ENCODE results near the gene C17orf75.
"Not testable (repeated sequence)": the region's sequence is repeated elsewhere in the genome, so short reads cannot be mapped to it uniquely, and the experiment has no call there.

The C17orf75 gene

GRCh38 chr17:32342603-32343325 lies 791 bp upstream of the C17orf75 start:
- no peak for DNase-seq

DNA sequence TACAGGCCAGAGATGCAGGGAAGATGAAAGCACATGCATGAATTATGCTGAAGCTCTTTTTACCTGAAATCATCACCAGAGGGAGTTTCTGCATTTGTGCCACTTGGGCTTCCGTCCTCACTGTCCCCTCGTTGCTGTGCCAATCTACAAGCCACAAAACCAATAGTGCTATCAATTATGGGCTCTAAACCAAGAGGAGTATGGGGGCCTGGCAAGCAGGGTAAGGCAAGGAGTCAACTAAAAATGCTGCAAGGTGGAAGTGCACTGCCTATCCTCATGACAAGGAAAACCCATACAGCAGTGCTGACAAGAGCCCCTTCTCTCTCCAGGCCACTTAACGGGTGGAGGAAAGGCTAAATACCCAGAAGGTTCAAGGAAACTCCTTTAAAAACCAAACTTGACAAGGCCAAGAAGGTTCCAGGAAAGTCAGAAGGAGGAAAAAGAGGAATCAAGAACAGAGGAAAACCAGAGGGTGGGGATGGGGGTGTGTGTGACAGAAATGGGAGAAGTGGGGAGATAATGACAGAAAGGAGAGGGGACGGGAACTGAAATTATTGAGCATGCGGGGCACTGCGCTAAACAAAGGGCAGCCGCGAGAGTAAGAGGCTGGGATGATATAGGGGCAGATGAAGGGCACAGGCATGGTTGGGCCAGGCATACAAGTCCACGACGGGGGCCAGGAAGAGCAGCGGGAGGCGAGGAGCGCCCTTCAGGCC lies 674 bp downstream of the C17orf75 start:
- peak; percentile 60 for DNase-seq

DNA sequence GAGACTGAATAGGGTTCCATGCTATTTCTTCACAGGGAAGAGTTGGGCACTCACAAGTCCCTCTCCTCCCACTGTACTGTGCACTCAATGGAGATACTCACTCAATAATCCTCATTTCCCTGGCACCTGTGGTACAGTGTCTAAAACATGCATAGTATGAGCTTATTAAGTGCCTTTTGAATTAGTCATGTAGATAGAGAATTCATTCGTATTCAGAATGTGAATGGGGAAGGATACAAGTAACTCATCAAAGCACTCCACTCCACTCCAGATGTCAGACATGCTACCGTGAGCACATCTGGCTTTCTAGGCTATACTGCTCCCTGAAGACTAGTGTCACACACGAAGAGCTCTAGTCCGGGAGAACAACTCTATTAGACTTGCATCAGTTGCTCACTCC lies 6.3 kb downstream of the C17orf75 start:
- no peak for DNase-seq

- no peak for DNase-seq
These were observed 6.9 kb downstream of the C17orf75 start for GRCh38 chr17:32335046-32335445.

DNA sequence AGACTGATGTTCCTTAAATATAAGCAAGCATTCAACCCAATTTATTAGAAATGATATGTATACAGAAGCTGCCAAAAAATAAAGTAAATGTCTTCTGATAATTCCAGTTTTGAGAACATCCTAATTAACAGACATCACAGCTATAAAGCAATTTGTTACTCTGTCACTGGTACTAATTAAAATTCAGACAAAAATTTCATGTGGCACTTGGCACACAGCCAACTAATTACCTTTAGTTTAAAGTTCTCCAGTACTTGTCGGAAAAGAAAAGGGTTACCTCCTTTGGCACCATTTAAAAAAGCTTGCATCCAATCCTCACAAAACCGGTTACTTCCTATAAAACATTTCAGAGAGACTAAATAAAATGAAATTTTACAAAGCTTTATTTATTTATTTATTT lies 8.8 kb downstream of the C17orf75 start:
- DNase-seq, result no peak

DNA sequence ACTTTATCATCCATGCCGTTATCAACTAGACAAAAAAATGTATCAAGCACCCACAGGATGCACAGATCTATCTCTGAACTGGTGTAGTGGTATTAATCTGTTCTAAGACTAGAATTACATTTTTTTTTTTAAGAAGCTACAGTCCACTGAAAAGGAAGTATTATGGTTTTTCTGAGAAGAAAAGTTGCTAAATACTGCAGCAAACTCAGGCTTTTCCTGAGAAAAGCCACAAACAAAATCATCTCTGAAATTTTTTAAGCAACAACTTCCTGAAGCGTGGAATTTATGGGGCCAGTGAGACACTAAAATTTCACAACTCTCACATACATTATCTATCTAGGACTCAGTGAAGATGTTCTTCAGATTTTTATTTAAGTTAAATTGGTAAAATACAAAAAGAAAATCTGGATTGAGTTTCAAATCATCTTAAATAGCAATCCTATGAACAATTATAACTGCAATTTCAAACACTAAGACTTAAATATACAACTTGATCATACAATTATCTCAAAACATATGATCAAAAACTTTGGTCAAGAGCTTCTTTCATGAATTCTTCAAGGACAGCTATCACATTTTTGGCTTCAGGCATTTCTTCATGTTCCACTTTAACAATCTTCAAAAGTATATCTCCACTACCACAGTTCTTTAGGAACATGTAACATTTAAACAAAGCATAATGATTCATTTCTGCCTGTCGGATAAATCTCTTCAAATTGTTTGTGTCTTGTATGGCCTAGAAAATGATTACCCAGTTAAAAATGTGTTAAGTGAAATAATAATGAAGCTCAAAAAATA lies 10.5 kb downstream of the C17orf75 start:
- peak; percentile 97 for DNase-seq

GRCh38 chr17:32330147-32330546 lies 11.8 kb downstream of the C17orf75 start:
- DNase-seq, result peak; percentile 14

DNA sequence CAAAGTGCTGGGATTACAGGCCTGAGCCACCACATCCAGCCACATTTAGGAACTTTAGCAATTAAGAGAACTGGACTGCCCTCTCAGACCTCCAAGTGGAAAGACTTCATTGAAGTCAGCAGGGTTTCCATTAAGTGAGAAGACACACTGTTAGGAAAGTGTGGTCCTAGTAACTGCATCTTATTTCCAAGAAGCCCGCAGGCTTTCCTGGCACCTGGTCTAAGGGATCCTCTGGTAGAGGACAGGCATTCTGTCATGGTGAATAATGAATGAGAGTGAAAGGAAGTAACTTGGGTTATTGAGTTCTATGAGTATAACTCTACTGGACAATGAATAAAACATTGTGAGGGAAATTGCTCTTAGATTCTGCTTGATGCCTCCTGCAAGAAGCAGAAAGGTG lies 14.1 kb downstream of the C17orf75 start:
- DNase-seq, result no peak

DNA sequence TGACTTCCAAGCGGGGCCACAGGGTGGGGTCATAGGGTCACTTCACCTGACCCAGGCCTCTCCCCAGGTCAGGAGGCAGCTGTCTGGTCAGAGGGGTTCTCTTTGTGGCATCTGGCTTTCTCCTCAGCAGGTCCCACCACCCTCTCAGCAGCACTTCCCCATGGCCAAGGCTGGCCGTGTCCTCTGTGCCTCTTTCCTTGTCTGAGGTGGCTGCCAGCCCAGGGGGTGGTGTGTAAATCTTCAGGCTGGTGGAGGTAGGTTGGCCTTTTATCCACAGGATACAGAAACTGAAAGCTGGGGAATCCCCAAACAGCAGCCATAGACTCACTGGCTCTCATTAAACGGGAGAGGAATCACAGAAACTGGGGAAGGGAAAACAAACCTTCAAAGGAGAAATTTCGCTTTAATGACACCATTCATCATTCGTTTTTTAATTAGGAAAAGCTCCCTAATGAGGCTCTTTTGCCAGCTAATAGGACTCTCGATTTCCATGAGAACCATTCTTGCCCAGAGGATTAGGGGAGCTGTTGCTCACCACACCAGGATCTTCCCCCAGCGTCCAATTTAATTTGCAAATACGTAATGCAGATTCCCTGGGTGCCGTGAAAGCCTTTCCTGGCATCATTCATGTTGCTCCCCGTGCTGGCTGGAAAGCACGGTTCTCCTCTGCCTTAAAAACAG lies 18.0 kb downstream of the C17orf75 start:
- no peak for DNase-seq

GRCh38 chr17:32323046-32323445 lies 18.9 kb downstream of the C17orf75 start:
- peak; percentile 8 for DNase-seq

- no peak for DNase-seq
These were observed 21.1 kb downstream of the C17orf75 start for GRCh38 chr17:32320847-32321246.

- DNase-seq, result not testable (repeated sequence)
These were observed 21.9 kb downstream of the C17orf75 start for GRCh38 chr17:32320080-32320479.

- peak; percentile 64 for DNase-seq
These were observed 22.4 kb downstream of the C17orf75 start for GRCh38 chr17:32319548-32319905.

DNA sequence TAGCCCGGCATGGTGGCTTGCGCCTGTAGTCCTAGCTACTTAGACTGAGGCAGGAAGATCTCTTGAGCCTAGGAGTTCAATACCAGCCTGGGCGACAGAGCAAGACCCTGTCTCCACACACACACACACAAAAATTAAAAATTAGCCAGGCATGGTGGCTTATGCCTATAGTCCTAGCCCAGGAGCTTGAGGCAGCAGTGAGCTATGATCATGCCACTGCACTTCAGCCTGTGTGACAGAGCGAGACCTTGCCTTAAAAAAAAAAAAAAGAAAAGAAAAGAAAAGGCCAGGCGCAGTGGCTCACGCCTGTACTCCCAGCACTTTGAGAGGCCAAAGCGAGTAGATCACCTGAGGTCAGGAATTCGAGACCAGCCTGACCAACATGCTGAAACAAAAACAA lies 23.9 kb downstream of the C17orf75 start:
- no peak for DNase-seq

DNA sequence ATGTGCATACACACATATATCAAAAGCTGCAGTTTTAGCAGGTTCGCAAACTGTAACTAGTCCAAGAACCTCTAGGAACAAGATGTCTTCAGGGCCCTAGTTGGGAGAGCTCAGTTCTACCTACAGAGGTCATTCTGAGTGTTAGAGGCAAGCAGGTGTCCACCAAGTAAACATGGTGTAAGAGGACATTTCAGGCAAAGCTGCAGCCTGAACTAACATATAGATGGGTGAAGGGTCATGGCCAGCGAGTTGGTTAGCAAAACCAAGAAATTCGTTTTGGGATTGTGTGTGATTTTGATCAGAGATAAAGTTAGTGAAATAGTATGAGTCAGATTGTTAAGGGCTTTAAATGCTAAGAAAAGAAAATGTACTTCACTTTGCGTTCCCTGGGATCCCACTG lies 24.6 kb downstream of the C17orf75 start:
- DNase-seq, result no peak

GRCh38 chr17:32316653-32317052 lies 25.3 kb downstream of the C17orf75 start:
- not testable (repeated sequence) for DNase-seq

- DNase-seq, result no peak
These were observed 26.8 kb downstream of the C17orf75 start for GRCh38 chr17:32315171-32315570.

DNA sequence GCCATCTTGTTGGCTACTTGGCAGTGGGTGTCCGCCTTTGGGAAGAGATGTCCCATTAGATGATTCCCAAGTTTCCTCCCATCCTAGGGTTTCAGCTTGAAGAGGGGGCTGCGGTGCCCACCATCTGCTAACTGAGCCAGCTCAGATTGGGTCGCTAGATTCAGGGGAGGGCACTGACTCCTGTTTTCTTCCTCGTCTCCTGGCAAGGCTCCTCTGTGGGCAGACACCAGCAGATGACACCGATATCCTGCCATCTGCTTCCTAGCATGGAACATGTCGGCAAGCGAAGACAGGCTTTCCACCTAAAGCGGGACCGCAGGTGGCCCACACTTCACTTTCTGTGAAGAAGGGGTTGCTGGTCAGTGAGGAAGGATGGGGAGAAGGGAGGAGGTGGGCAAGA lies 27.3 kb downstream of the C17orf75 start:
- DNase-seq, result no peak

DNA sequence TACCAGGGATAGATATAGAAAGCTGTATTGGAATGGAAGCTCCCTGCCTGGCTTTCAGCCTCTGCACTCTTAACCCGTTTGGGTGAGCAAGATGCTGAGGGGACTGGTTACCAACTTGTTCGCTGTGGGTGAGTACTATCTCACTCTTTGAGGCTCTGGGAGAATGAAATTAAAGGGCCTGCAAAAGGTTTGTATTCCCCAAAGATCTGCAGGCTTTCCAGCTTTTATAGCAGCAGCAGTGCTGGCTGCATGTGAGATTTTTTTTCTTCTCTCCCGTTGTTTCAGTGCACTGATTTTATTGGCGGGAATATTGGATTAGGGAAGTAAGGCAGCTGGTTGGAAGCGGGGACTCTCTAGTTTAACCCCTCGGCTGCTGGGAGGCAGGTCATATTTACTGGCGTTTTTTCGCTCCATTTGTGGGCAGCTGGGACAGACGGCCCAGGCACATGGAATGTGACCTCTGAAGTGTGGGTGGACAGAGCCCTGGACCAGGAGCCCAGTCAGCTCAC lies 30.9 kb downstream of the C17orf75 start:
- DNase-seq, result no peak

DNA sequence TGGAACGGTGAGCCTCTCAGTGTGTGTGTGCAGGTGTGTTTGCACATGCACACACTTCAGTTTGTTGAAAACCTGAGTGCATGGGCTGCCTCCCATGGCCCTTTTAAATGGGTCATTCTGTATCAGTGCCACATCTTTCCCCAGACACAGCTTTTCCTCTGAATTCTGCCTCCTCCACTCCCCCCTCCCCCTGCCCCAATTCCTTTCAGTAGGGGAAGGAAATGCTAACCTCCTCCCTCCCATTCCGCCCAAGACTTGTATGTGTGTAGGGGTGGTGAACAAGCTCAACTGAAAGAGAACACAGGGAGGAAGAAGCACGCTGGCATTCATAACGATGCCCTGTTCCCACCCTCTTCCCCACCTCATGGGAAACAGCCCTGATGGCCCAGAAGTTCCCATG lies 34.3 kb downstream of the C17orf75 start:
- no peak for DNase-seq

DNA sequence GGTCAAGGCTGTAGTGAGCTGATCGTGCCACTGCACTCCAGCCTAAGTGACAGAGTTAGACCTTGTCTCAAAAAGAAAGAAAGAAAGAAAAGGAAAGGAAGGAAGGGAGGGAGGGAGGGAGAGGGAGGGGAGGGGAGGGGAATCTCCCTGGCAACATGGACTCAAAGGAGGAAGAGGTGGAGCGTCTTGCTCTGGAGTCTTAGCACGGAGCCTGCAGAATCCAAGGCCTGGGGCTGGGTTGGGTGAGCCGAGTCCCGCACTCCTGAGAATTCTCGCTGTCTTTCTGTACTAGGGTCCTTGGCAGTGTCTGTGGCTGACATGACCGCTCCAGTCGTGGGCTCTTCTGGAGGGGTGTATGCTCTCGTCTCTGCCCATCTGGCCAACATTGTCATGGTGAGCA lies 36.9 kb downstream of the C17orf75 start:
- DNase-seq, result no peak

- no peak for DNase-seq
These were observed 38.1 kb downstream of the C17orf75 start for GRCh38 chr17:32303781-32304288.
